HFFc6 (cell line): ENCODE data around the gene CCSER2. TPM values are rescaled to one million over a fixed set of nuclear protein-coding genes. Genes with fewer than 3 reads are reported as not detected.
"Not testable (repeated sequence)": the region's sequence is repeated elsewhere in the genome, so short reads cannot be mapped to it uniquely, and the experiment has no call there.

Source experiments
- DNase-seq: peaks from one replicate; pipeline ENCODE4 v3.0.0-alpha.2; 2018
- H3K27ac Mint-ChIP-seq: 2 replicates; pipeline ENCODE4 v1.8.0; 2020; ENCODE audit warnings: mild to moderate bottlenecking, mixed read lengths
- H3K27me3 Mint-ChIP-seq: 2 replicates; pipeline ENCODE4 v1.8.0; 2021; ENCODE audit warnings: mild to moderate bottlenecking, moderate library complexity, mixed read lengths; ENCODE audit not compliant: insufficient read depth
- H3K36me3 Mint-ChIP-seq: 2 replicates; pipeline ENCODE4 v1.8.0; 2021; ENCODE audit warnings: low read depth, mixed read lengths
- H3K4me1 Mint-ChIP-seq: 2 replicates; pipeline ENCODE4 v1.8.0; 2020; ENCODE audit warnings: low read depth, mixed read lengths
- H3K4me3 Mint-ChIP-seq: 2 replicates; pipeline ENCODE4 v1.8.0; 2020; ENCODE audit warnings: mild to moderate bottlenecking, moderate library complexity, mixed read lengths
- H3K9me3 Mint-ChIP-seq: 2 replicates; pipeline ENCODE4 v1.8.0; 2020; ENCODE audit warnings: mild to moderate bottlenecking, mixed read lengths
- long read RNA-seq: library from polyadenylated mRNA; unstranded; transcript quantifications from one replicate; pipeline ENCODE4 v2.0.0, GENCODE V29; 2019
- total RNA-seq, 6 experiments: library from RNA; stranded (reverse); fragmentation: NEBNext Ultra II Directional; extraction: Animal tissue kit (Norgen Biotek cat#: 25700); gene quantifications; 2 replicates in 1 of 6; 3 replicates in 5 of 6; pipeline ENCODE4 v1.2.3, GENCODE V29; 2021
- TF ChIP-seq, protein P1 (sequence below): fragments of 200-600 bp; sonication (generic); IDR thresholded peaks from 2 replicates; pipeline ENCODE4 v1.5.0; 2021; ENCODE audit warnings: antibody characterized with exemption, mild to moderate bottlenecking

Gene CCSER2, protein sequence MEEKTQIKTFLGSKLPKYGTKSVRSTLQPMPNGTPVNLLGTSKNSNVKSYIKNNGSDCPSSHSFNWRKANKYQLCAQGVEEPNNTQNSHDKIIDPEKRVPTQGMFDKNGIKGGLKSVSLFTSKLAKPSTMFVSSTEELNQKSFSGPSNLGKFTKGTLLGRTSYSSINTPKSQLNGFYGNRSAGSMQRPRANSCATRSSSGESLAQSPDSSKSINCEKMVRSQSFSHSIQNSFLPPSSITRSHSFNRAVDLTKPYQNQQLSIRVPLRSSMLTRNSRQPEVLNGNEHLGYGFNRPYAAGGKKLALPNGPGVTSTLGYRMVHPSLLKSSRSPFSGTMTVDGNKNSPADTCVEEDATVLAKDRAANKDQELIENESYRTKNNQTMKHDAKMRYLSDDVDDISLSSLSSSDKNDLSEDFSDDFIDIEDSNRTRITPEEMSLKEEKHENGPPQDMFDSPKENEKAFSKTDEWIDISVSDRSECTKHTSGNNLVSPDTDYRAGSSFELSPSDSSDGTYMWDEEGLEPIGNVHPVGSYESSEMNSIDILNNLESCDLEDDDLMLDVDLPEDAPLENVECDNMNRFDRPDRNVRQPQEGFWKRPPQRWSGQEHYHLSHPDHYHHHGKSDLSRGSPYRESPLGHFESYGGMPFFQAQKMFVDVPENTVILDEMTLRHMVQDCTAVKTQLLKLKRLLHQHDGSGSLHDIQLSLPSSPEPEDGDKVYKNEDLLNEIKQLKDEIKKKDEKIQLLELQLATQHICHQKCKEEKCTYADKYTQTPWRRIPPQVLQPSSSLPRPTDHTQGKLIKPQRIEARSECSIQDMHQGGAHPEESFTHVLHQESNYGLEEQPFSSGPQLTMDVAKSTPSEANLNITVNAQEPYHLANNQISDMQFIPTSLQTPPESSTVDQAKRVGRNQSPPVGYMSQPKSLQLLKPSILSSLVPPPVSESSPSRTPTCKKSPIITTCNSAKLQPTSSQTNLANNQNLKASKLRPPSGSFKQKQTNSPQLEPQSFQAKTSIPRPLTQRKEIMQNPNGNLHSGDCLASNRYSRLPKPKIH
- 10 to 100 TPM; 36.1 to 46.9 (median 43.0) TPM for total RNA-seq
- long read RNA-seq, full-length matches to known transcripts = 1 of 32 reads
- long read RNA-seq, partial matches to known transcripts = 26 of 32 reads
- long read RNA-seq, other reads (novel, unspliced or antisense) = 5 of 32 reads

GRCh38 chr10:84328418-84329195 lies at the start of gene CCSER2:
TSS of gene CCSER2 (plus strand) at chr10:84328589. CDS start at chr10:84371053, 42,464 bp downstream.
- peak; percentile 17 for DNase-seq

GRCh38 chr10:84279876-84280475 lies 48.4 kb upstream of the CCSER2 start:
- not testable (repeated sequence) for H3K36me3 Mint-ChIP-seq, DNase-seq, H3K4me3 Mint-ChIP-seq, H3K27ac Mint-ChIP-seq, H3K27me3 Mint-ChIP-seq, H3K9me3 Mint-ChIP-seq, H3K4me1 Mint-ChIP-seq

More at GRCh38 chr10:84328418-84329195, at the start of gene CCSER2:
- H3K27ac Mint-ChIP-seq = peak within 1 kb of the TSS; percentile 96
- H3K36me3 Mint-ChIP-seq = no peaks in the 10 kb centered on the region
- peak within 1 kb of the TSS; percentile 96 for H3K4me3 Mint-ChIP-seq
- no peaks in the 10 kb centered on the region for H3K9me3 Mint-ChIP-seq
- peaks cover 6% of the 10 kb centered on the region; the same call in 1 of the 2 replicates for H3K27me3 Mint-ChIP-seq
- peaks cover 31% of the 10 kb centered on the region for H3K4me1 Mint-ChIP-seq
- TF ChIP-seq, protein P1, sequence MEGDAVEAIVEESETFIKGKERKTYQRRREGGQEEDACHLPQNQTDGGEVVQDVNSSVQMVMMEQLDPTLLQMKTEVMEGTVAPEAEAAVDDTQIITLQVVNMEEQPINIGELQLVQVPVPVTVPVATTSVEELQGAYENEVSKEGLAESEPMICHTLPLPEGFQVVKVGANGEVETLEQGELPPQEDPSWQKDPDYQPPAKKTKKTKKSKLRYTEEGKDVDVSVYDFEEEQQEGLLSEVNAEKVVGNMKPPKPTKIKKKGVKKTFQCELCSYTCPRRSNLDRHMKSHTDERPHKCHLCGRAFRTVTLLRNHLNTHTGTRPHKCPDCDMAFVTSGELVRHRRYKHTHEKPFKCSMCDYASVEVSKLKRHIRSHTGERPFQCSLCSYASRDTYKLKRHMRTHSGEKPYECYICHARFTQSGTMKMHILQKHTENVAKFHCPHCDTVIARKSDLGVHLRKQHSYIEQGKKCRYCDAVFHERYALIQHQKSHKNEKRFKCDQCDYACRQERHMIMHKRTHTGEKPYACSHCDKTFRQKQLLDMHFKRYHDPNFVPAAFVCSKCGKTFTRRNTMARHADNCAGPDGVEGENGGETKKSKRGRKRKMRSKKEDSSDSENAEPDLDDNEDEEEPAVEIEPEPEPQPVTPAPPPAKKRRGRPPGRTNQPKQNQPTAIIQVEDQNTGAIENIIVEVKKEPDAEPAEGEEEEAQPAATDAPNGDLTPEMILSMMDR = peak; percentile 47

DNA sequence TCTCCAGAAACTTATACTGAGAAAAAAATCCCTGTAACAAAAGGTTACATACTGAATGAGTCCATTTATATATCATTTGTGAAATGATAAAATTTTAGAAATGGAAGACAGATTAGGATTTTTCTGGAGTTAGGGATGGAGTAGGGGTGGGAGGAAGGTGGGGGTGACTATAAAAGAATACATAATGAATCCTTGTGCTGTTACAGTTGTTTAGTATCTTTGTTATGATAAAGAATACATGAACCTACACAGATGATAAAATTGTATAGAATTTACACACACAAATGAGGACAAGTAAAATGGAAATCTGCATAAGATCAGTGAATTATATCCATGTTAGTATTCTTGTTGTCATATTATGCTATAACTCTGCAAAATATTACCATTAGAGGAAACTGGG lies 41.7 kb upstream of the CCSER2 start:
- no peaks in the 10 kb centered on the region for H3K4me1 Mint-ChIP-seq
- H3K27me3 Mint-ChIP-seq = peaks cover 2% of the 10 kb centered on the region; the same call in 1 of the 2 replicates
- H3K27ac Mint-ChIP-seq = no peak overlapping the region
- H3K4me3 Mint-ChIP-seq = no peak overlapping the region
- no peak for DNase-seq
- TF ChIP-seq, protein P1 = no peak
- no peaks in the 10 kb centered on the region for H3K9me3 Mint-ChIP-seq
- H3K36me3 Mint-ChIP-seq = no peaks in the 10 kb centered on the region

GRCh38 chr10:84288151-84288550 lies 40.2 kb upstream of the CCSER2 start:
- TF ChIP-seq, protein P1 = no peak
- Mint-ChIP-seq H3K9me3 (no peaks in the 10 kb centered on the region), H3K27ac (no peak overlapping the region), H3K4me1 (no peaks in the 10 kb centered on the region), H3K36me3 (no peaks in the 10 kb centered on the region), H3K27me3 (peaks cover 2% of the 10 kb centered on the region; the same call in 1 of the 2 replicates), H3K4me3 (no peak overlapping the region)
- no peak for DNase-seq

GRCh38 chr10:84289521-84290200 lies 38.7 kb upstream of the CCSER2 start:
- peaks cover 5% of the 10 kb centered on the region; the same call in 1 of the 2 replicates for H3K4me1 Mint-ChIP-seq
- no peak overlapping the region for H3K4me3 Mint-ChIP-seq
- H3K27me3 Mint-ChIP-seq = peaks cover 2% of the 10 kb centered on the region; the same call in 1 of the 2 replicates
- TF ChIP-seq, protein P1 = no peak
- no peak overlapping the region for H3K27ac Mint-ChIP-seq
- no peaks in the 10 kb centered on the region for H3K9me3 Mint-ChIP-seq
- H3K36me3 Mint-ChIP-seq = no peaks in the 10 kb centered on the region
- no peak for DNase-seq
